ENCODE data around the gene TRA2B. TPM values are rescaled to one million over a fixed set of nuclear protein-coding genes. Genes with fewer than 3 reads are reported as not detected.

The TRA2B gene
- total and polyA plus RNA-seq, 2 of the 8 experiments (the other 6 are each of a cell fraction or from before 2014, with no cell fraction given) = 206 to 274 TPM

- no peak overlapping the region for H3K4me3 ChIP-seq (ENCODE audit: extremely low read depth in 1 of 4, insufficient read depth in 2 of 4, low read depth in 3 of 4, low read length in 4 of 4)
- ChIA-PET POLR2A (ENCODE audit: partially characterized antibody) (interaction anchor here (1.6 kb wide), 1 partner anchor 42 kb away, joined by 3 read pairs; the partner anchor contains the start of gene TRA2B), CTCF (ENCODE audit: partially characterized antibody) (interaction anchor here (0.9 to 4.2 kb wide), 15 partner anchors 9 to 560 kb away, joined by 3 to 37 read pairs (median 6); no protein-coding TSS in a partner anchor)
- H2BK20ac ChIP-seq (ENCODE audit: low read length) = no peak overlapping the region
- no peak overlapping the region for H3K56ac ChIP-seq (replicated peaks; ENCODE audit: insufficient read length, low read depth, low read length)
- no peak overlapping the region for H2BK15ac ChIP-seq (ENCODE audit: low read length)
- H4K20me1 ChIP-seq (replicated peaks in 1 of 2; ENCODE audit: control insufficient read depth in 1 of 2, insufficient read depth in 2 of 2, low read length in 2 of 2) = no peaks in the 10 kb centered on the region
- no peaks in the 10 kb centered on the region for H3K79me1 ChIP-seq (ENCODE audit: low read depth, low read length)
- no peak overlapping the region for H3K4me2 ChIP-seq (ENCODE audit: insufficient read depth in 1 of 2, low read depth in 2 of 2, low read length in 2 of 2)
- H2BK5ac ChIP-seq (ENCODE audit: low read depth, low read length) = no peak overlapping the region
- H3K23ac ChIP-seq (ENCODE audit: insufficient read length) = no peak overlapping the region
- FAIRE-seq = no peak
- no peak overlapping the region for H4K5ac ChIP-seq (ENCODE audit: insufficient read length, low read depth, low read length)
- no peaks in the 10 kb centered on the region for H3K36me3 ChIP-seq (ENCODE audit: control insufficient read depth in 2 of 4, insufficient read depth in 4 of 4, low read length in 3 of 4)
- no peak overlapping the region for H4K8ac ChIP-seq (ENCODE audit: extremely low read depth, insufficient read depth, low read length)
- H2AK5ac ChIP-seq (ENCODE audit: low read depth, low read length) = no peak overlapping the region
- H3K14ac ChIP-seq (ENCODE audit: insufficient read length) = no peak overlapping the region
- no peak for DNase-seq (ENCODE audit: low read depth in 1 of 2, low spot score in 2 of 2)
- no peak overlapping the region; a peak in 1 of 7 replicates for H3K9ac ChIP-seq (replicated peaks in 1 of 4; ENCODE audit: extremely low read depth in 1 of 4, low read depth in 3 of 4, low read length in 3 of 4)
- no peaks in the 10 kb centered on the region for H3K9me3 ChIP-seq (ENCODE audit: insufficient read depth in 2 of 2, low read depth in 1 of 2, low read length in 1 of 2)
- H2AFZ ChIP-seq (ENCODE audit: low read length) = 0 out of 2 replicates have a peak overlapping the region, but pooled peaks have one; percentile 16
- no peak overlapping the region for H3K18ac ChIP-seq (ENCODE audit: extremely low read depth, low read length)
- no peak overlapping the region for H3K4ac ChIP-seq (replicated peaks; ENCODE audit: insufficient read length, low read depth, low read length)
- H3K4me1 ChIP-seq (replicated peaks in 1 of 4; ENCODE audit: control insufficient read depth in 3 of 4, insufficient read depth in 4 of 4, low read length in 3 of 4) = peaks cover 0 to 5% (median 2%) of the 10 kb centered on the region in 4 experiments; a peak in 3 of 7 replicates
- no peak overlapping the region for H2BK120ac ChIP-seq (replicated peaks; ENCODE audit: low read depth, low read length)
- no peak overlapping the region for H3K27ac ChIP-seq (ENCODE audit: low read depth, low read length)
- H3K79me2 ChIP-seq (ENCODE audit: control insufficient read depth in 1 of 2, insufficient read depth in 2 of 2, low read length in 2 of 2) = no peaks in the 10 kb centered on the region
- no peak overlapping the region for H2BK12ac ChIP-seq (ENCODE audit: low read depth, low read length)
- H4K91ac ChIP-seq (replicated peaks; ENCODE audit: insufficient read length, low read length) = no peak overlapping the region
- WGBS, 2 experiments (ENCODE audit: extremely low coverage in 1 of 2, insufficient coverage in 1 of 2, insufficient read length in 1 of 2, insufficient replicate concordance in 2 of 2, low coverage in 1 of 2, low lambda C conversion rate in 2 of 2, missing lambda C conversion rate in 1 of 2) = 80% methylated on average over 8 of the region's 8 CpGs; no CpG with 5 or more reads in 1 of the 2 experiments
- H3K27me3 ChIP-seq (replicated peaks in 1 of 4; ENCODE audit: control insufficient read depth in 3 of 4, extremely low read depth in 1 of 4, insufficient read depth in 3 of 4, low read length in 3 of 4) = peaks cover 0 to 3% (median 0%) of the 10 kb centered on the region in 4 experiments; a peak in 2 of 7 replicates
- H3K23me2 ChIP-seq (ENCODE audit: low read depth, low read length) = no peaks in the 10 kb centered on the region
- no peak for TF ChIP-seq TAF7 (optimal IDR thresholded peaks at IDR 0.05; ENCODE audit: borderline replicate concordance, low read depth, low read length)
- no peak for TF ChIP-seq KDM5A (IDR thresholded peaks at IDR 0.05; ENCODE audit: low read length)
- TF ChIP-seq ATF3 (IDR thresholded peaks at IDR 0.05; ENCODE audit: insufficient read depth, low read depth, low read length) = no peak
- no peak for TF ChIP-seq YY1 (IDR thresholded peaks at IDR 0.05; ENCODE audit: low read depth, low read length)
- no peak for TF ChIP-seq RFX5 (IDR thresholded peaks at IDR 0.05; ENCODE audit: borderline replicate concordance, low read depth, low read length)
- no peak for TF ChIP-seq CTCF (IDR thresholded peaks at IDR 0.05; ENCODE audit: control extremely low read depth in 1 of 3, insufficient read depth in 1 of 3, low read depth in 1 of 3, low read length in 3 of 3)
- no peak for TF ChIP-seq GABPA (IDR thresholded peaks at IDR 0.05; ENCODE audit: borderline replicate concordance, insufficient read depth, low read length)
- no peak for TF ChIP-seq CHD1 (IDR thresholded peaks at IDR 0.05; ENCODE audit: low read depth, low read length)
- no peak for TF ChIP-seq SIRT6 (IDR thresholded peaks at IDR 0.05; ENCODE audit: low read length)
- no peak for TF ChIP-seq MAX (IDR thresholded peaks at IDR 0.05)
These were observed 41.9 kb upstream of the TRA2B start for GRCh38 chr3:185979721-185980121.

All from H1 (cell line).